HEK293 (cell line): ENCODE data around the gene FAM120B.

Source experiments
- CTCF ChIA-PET: fragments of 350-600 bp; formaldehyde crosslinking; extraction: SDS; loops from one replicate; lab custom pipeline; 2021; ENCODE audit warnings: antibody characterized with exemption; lab: Yijun Ruan, JAX
- POLR2A ChIA-PET: fragments of 300-600 bp; formaldehyde crosslinking; extraction: SDS; loops from one replicate; lab custom pipeline; 2020; ENCODE audit warnings: antibody characterized with exemption, inconsistent platforms; lab: Yijun Ruan, JAX
- H3K27ac ChIP-seq: fragments of 200-500 bp; sonication (Bioruptor generic); 2 replicates; pipeline ENCODE4 v1.5.1; 2014; ENCODE audit warnings: low read depth, low read length, control low read depth, inconsistent platforms; ENCODE audit errors: extremely low read depth
- H3K36me3 ChIP-seq, 2 experiments: fragments of 200-500 bp in 1 of 2; sonication (Bioruptor generic) in 1 of 2; 1 replicate in 1 of 2; 2 replicates in 1 of 2; pipeline ENCODE4 v1.5.1; 2014 to 2017; ENCODE audit warnings: inconsistent platforms in 2 of 2, low read length in 2 of 2; ENCODE audit not compliant: control insufficient read depth in 2 of 2, insufficient read depth in 1 of 2
- H3K4me1 ChIP-seq: fragments of 200-500 bp; sonication (Bioruptor generic); 2 replicates; pipeline ENCODE4 v1.5.1; 2014; ENCODE audit warnings: mild to moderate bottlenecking, low read length, inconsistent platforms; ENCODE audit not compliant: control insufficient read depth, insufficient read depth
- H3K4me3 ChIP-seq: 2 replicates; pipeline ENCODE4 v1.5.1; 2011; ENCODE audit warnings: low read depth, mild to moderate bottlenecking, control low read depth, low read length, moderate library complexity
- H3K9me3 ChIP-seq: fragments of 200-500 bp; sonication (Bioruptor generic); 2 replicates; pipeline ENCODE4 v1.5.1; 2014; ENCODE audit warnings: low read depth, low read length, inconsistent platforms; ENCODE audit not compliant: control insufficient read depth, insufficient read depth
- HOXD13 ChIP-seq: sonication (generic); formaldehyde crosslinking; IDR thresholded peaks from 2 replicates; pipeline ENCODE4 v1.8.0; 2022; ENCODE audit warnings: missing genetic modification reagents, borderline replicate concordance
- KLF10 ChIP-seq: fragments of 450-650 bp; IDR thresholded peaks from 2 replicates; pipeline ENCODE4 v1.5.1; 2018; ENCODE audit warnings: missing biosample characterization, mild to moderate bottlenecking, missing genetic modification characterization
- SP2 ChIP-seq: fragments of 450-650 bp; formaldehyde crosslinking; IDR thresholded peaks from 2 replicates; pipeline ENCODE4 v1.5.1; 2016; ENCODE audit warnings: missing biosample characterization, missing genetic modification characterization
- SP3 ChIP-seq: fragments of 450-650 bp; formaldehyde crosslinking; IDR thresholded peaks from 2 replicates; pipeline ENCODE4 v1.5.1; 2016; ENCODE audit warnings: missing biosample characterization, missing genetic modification characterization
- TCF7L2 ChIP-seq: IDR thresholded peaks from 2 replicates; pipeline ENCODE4 v1.6.1; 2011; ENCODE audit warnings: low read depth, mild to moderate bottlenecking, inconsistent platforms, low read length, moderate library complexity, borderline replicate concordance
- WT1 ChIP-seq: fragments of 450-650 bp; formaldehyde crosslinking; IDR thresholded peaks from 2 replicates; pipeline ENCODE4 v1.5.1; 2016; ENCODE audit warnings: missing biosample characterization, missing genetic modification characterization
- YY1 ChIP-seq: fragments of 450-650 bp; formaldehyde crosslinking; IDR thresholded peaks from 2 replicates; pipeline ENCODE4 v1.5.1; 2018; ENCODE audit warnings: missing biosample characterization, missing genetic modification characterization
- ZFP37 ChIP-seq: fragments of 450-650 bp; formaldehyde crosslinking; IDR thresholded peaks from 2 replicates; pipeline ENCODE4 v1.5.1; 2016; ENCODE audit warnings: missing biosample characterization, missing genetic modification characterization
- ZNF114 ChIP-seq: fragments of 450-650 bp; formaldehyde crosslinking; IDR thresholded peaks from 2 replicates; pipeline ENCODE4 v1.5.0; 2017; ENCODE audit warnings: missing biosample characterization, missing genetic modification characterization
- ZNF121 ChIP-seq: fragments of 450-650 bp; formaldehyde crosslinking; IDR thresholded peaks from 2 replicates; pipeline ENCODE4 v1.5.1; 2016; ENCODE audit warnings: missing biosample characterization, missing genetic modification characterization
- ZNF221 ChIP-seq: fragments of 450-650 bp; formaldehyde crosslinking; IDR thresholded peaks from 2 replicates; pipeline ENCODE4 v1.5.1; 2017; ENCODE audit warnings: missing biosample characterization, missing genetic modification characterization, borderline replicate concordance
- ZNF24 ChIP-seq: fragments of 450-650 bp; formaldehyde crosslinking; IDR thresholded peaks from 2 replicates; pipeline ENCODE4 v1.5.1; 2016; ENCODE audit warnings: missing biosample characterization, missing genetic modification characterization
- ZNF248 ChIP-seq: fragments of 450-650 bp; formaldehyde crosslinking; IDR thresholded peaks from 2 replicates; pipeline ENCODE4 v1.5.1; 2017; ENCODE audit warnings: missing biosample characterization, missing genetic modification characterization
- ZNF266 ChIP-seq: fragments of 450-650 bp; formaldehyde crosslinking; IDR thresholded peaks from 2 replicates; pipeline ENCODE4 v1.5.1; 2016; ENCODE audit warnings: missing biosample characterization, missing genetic modification characterization, low read depth
- ZNF280D ChIP-seq: fragments of 450-650 bp; formaldehyde crosslinking; IDR thresholded peaks from 2 replicates; pipeline ENCODE4 v1.5.1; 2016; ENCODE audit warnings: missing biosample characterization, missing genetic modification characterization
- ZNF354C ChIP-seq: fragments of 450-650 bp; formaldehyde crosslinking; IDR thresholded peaks from 2 replicates; pipeline ENCODE4 v1.5.1; 2016; ENCODE audit warnings: missing biosample characterization, missing genetic modification characterization, low read depth, borderline replicate concordance
- ZNF544 ChIP-seq: fragments of 450-650 bp; formaldehyde crosslinking; IDR thresholded peaks from 2 replicates; pipeline ENCODE4 v1.5.0; 2017; ENCODE audit warnings: missing biosample characterization, missing genetic modification characterization
- ZNF558 ChIP-seq: fragments of 450-650 bp; formaldehyde crosslinking; IDR thresholded peaks from 2 replicates; pipeline ENCODE4 v1.5.1; 2016; ENCODE audit warnings: missing biosample characterization, missing genetic modification characterization
- ZNF560 ChIP-seq: fragments of 450-650 bp; formaldehyde crosslinking; IDR thresholded peaks from 2 replicates; pipeline ENCODE4 v1.5.1; 2017; ENCODE audit warnings: missing biosample characterization, missing genetic modification characterization, borderline replicate concordance
- ZNF580 ChIP-seq: fragments of 450-650 bp; formaldehyde crosslinking; IDR thresholded peaks from 2 replicates; pipeline ENCODE4 v1.5.1; 2016; ENCODE audit warnings: missing biosample characterization, missing genetic modification characterization
- ZNF596 ChIP-seq: fragments of 450-650 bp; IDR thresholded peaks from 2 replicates; pipeline ENCODE4 v1.5.0; 2018; ENCODE audit warnings: missing biosample characterization, mild to moderate bottlenecking, missing genetic modification characterization, moderate library complexity
- ZNF664 ChIP-seq: fragments of 450-650 bp; formaldehyde crosslinking; IDR thresholded peaks from 2 replicates; pipeline ENCODE4 v1.5.1; 2016; ENCODE audit warnings: missing biosample characterization, missing genetic modification characterization
- ZNF792 ChIP-seq: fragments of 450-650 bp; formaldehyde crosslinking; IDR thresholded peaks from 2 replicates; pipeline ENCODE4 v1.5.1; 2016; ENCODE audit warnings: missing biosample characterization, missing genetic modification characterization
- ZSCAN23 ChIP-seq: fragments of 450-650 bp; formaldehyde crosslinking; IDR thresholded peaks from 2 replicates; pipeline ENCODE4 v1.5.1; 2016; ENCODE audit warnings: missing biosample characterization, missing genetic modification characterization
- TF ChIP-seq, protein P1 (sequence below): fragments of 450-650 bp; formaldehyde crosslinking; IDR thresholded peaks from 2 replicates; pipeline ENCODE4 v1.5.1; 2016; ENCODE audit warnings: missing biosample characterization, missing genetic modification characterization
- TF ChIP-seq, protein P2 (sequence below): fragments of 450-650 bp; formaldehyde crosslinking; optimal IDR thresholded peaks from 2 replicates; pipeline ENCODE3; 2016; ENCODE audit warnings: missing biosample characterization, mild to moderate bottlenecking, missing genetic modification characterization

FAM120B gene

DNA sequence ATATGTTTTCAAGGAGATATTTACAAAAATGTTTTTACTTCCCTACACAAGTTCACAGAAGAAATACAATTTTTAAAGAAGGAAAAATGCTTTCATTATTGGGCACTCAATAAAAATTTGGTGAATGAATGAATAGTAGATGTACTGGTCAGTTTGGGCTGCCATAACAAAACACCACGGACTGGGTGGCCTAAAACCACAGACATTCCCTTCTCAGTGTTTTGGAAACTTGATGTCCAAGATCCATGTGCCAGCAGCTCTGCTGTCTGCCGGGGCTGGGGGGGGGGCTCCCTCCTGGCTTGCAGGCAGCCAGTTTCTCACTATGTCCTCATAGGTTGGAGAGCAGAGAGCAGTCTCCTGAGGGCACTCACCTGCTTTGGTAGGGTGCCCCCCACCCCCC lies 62.0 kb downstream of the FAM120B start (continued):
- TF ChIP-seq ZNF24 (tag by site-specific recombination) (no peak), ZNF664 (tag by site-specific recombination) (no peak), ZFP37 (tag by site-specific recombination) (no peak), ZNF354C (tag by site-specific recombination) (no peak), TCF7L2 (no peak), ZNF596 (tag by site-specific recombination) (no peak)

- CTCF ChIA-PET = interaction anchor here (0.6 to 1.0 kb wide), 2 partner anchors 9 to 47 kb away, joined by 3 to 6 read pairs; no protein-coding TSS in a partner anchor
- Histone ChIP-seq H3K4me1 (no peaks in the 10 kb centered on the region), H3K9me3 (no peaks in the 10 kb centered on the region), H3K27ac (no peak overlapping the region), H3K4me3 (no peak overlapping the region), H3K36me3 (peaks cover 0 to 79% of the 10 kb centered on the region in 2 experiments; a peak in 1 of 3 replicates)
- POLR2A ChIA-PET = no interaction called here
- TF ChIP-seq ZNF121 (no peak), HOXD13 (no peak), ZNF266 (tag by site-specific recombination) (no peak), WT1 (tag by site-specific recombination) (no peak)
- TF ChIP-seq, protein P1, sequence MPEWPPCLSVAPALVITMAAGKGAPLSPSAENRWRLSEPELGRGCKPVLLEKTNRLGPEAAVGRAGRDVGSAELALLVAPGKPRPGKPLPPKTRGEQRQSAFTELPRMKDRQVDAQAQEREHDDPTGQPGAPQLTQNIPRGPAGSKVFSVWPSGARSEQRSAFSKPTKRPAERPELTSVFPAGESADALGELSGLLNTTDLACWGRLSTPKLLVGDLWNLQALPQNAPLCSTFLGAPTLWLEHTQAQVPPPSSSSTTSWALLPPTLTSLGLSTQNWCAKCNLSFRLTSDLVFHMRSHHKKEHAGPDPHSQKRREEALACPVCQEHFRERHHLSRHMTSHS = no peak
These were observed 62.8 kb downstream of the FAM120B start for GRCh38 chr6:170369403-170369802.

GRCh38 chr6:170370416-170370815 lies 63.9 kb downstream of the FAM120B start:
- ChIA-PET CTCF (interaction anchor here (0.6 kb wide), 1 partner anchor 1330 kb away, joined by 3 read pairs; no protein-coding TSS in a partner anchor), POLR2A (interaction anchor here (0.8 kb wide), 1 partner anchor 68 kb away, joined by 3 read pairs; no protein-coding TSS in a partner anchor)
- no peak overlapping the region for H3K27ac ChIP-seq
- no peak overlapping the region for H3K4me3 ChIP-seq
- H3K36me3 ChIP-seq = peaks cover 0 to 80% of the 10 kb centered on the region in 2 experiments; a peak in 1 of 3 replicates
- no peaks in the 10 kb centered on the region for H3K4me1 ChIP-seq
- TF ChIP-seq ZSCAN23 (tag by site-specific recombination) (no peak), ZNF544 (no peak), ZNF221 (no peak), ZNF114 (tag by site-specific recombination) (no peak), ZNF248 (tag by site-specific recombination) (no peak), ZNF558 (tag by site-specific recombination) (no peak), SP3 (tag by site-specific recombination) (no peak), SP2 (tag by site-specific recombination) (no peak), YY1 (tag by site-specific recombination) (no peak), ZNF580 (tag by site-specific recombination) (no peak), ZNF560 (tag by site-specific recombination) (no peak), ZNF280D (no peak), ZNF792 (tag by site-specific recombination) (no peak), KLF10 (tag by site-specific recombination) (no peak)
- TF ChIP-seq, protein P2, sequence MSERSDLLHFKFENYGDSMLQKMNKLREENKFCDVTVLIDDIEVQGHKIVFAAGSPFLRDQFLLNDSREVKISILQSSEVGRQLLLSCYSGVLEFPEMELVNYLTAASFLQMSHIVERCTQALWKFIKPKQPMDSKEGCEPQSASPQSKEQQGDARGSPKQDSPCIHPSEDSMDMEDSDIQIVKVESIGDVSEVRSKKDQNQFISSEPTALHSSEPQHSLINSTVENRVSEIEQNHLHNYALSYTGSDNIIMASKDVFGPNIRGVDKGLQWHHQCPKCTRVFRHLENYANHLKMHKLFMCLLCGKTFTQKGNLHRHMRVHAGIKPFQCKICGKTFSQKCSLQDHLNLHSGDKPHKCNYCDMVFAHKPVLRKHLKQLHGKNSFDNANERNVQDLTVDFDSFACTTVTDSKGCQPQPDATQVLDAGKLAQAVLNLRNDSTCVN (tag by site-specific recombination) = no peak
- H3K9me3 ChIP-seq = no peaks in the 10 kb centered on the region
